Activated naive CD4-positive, alpha-beta T cell treated with anti-CD3 and anti-CD28 coated beads, Interleukin-2, amount 50 U/mL, for 72 hours (primary cell): ENCODE measurements around the gene TMEM252. TPM values are rescaled to one million over a fixed set of nuclear protein-coding genes. Genes with fewer than 3 reads are reported as not detected.

Experiments
- total RNA-seq, 2 donors: library from RNA; stranded (reverse); gene quantifications; one replicate each; pipeline ENCODE4 v1.2.3, GENCODE V29; 2022

The TMEM252 gene
- total RNA-seq, 2 donors from 2014 or later: not detected

Other genes starting within 250 kb of the TMEM252 start
- under 1 TPM in 1 of 2 donors, not detected in 1; 0.18 TPM for gene FOXD4L3, start 238.0 kb downstream of the TMEM252 start, total RNA-seq
- gene PGM5, start 184.3 kb downstream of the TMEM252 start, total RNA-seq: not detected
- gene PIP5K1B, start 164.4 kb upstream of the TMEM252 start, total RNA-seq: 1 to 10 TPM in 1 of 2 donors, under 1 TPM in 1; 0.55 to 2.1 TPM